Spleen (tissue), 7 donors: ENCODE results near the gene CABS1.

Experiments used
- CTCF ChIP-seq, 11 experiments: fragments of 200-600 bp in 7 of 11; fragments of 450-650 bp in 4 of 11; sonication (generic) in 4 of 11; IDR thresholded peaks in 8 of 11; conservative IDR thresholded peaks in 3 of 11; 1 replicate in 7 of 11; 2 replicates in 4 of 11; pipeline versions ENCODE4 v1.4.0 to v1.8.0; 2016 to 2021; ENCODE audit warnings: antibody characterized with exemption in 11 of 11, inconsistent platforms in 4 of 11, mild to moderate bottlenecking in 1 of 11
- POLR2A ChIP-seq, 3 donors: fragments of 450-650 bp; IDR thresholded peaks; one replicate each; pipeline ENCODE4 v1.5.1; 2017; ENCODE audit warnings: antibody characterized with exemption in 3 of 3, mild to moderate bottlenecking in 1 of 3
- POLR2AphosphoS5 ChIP-seq, 3 donors: sonication (generic); formaldehyde crosslinking; IDR thresholded peaks; one replicate each; pipeline ENCODE4 v1.5.1; 2017; ENCODE audit warnings: antibody characterized with exemption in 3 of 3
- donor health status: DM: no; HTN: no; CAD: no; lungs with moderate emphysema.
- donor health status: DM: no; HTN: no; CAD: no.
- donor health status: DM: no; HTN: no; CAD: no.

GRCh38 chr4:70356185-70356584 is 21.4 kb downstream of the CABS1 start:
- TF ChIP-seq CTCF (IDR thresholded peaks at IDR 0.05 in 8 of 11, conservative IDR thresholded peaks at IDR 0.05 in 3 of 11), result no peak
- no peak for TF ChIP-seq POLR2A (IDR thresholded peaks at IDR 0.05)
- TF ChIP-seq POLR2AphosphoS5 (IDR thresholded peaks at IDR 0.05), result no peak
